ENCODE measurements around the gene FTMT.
"Not testable (repeated sequence)": the region's sequence is repeated elsewhere in the genome, so short reads cannot be mapped to it uniquely, and the experiment has no call there.

The FTMT gene

GRCh38 chr5:121851643-121852574 lies at the start of gene FTMT:
Gene FTMT (plus strand): TSS chr5:121851882. CDS start chr5:121851964, 82 bp downstream.
- DNase-seq, result no peak

- DNase-seq, result not testable (repeated sequence)
These were observed 46.4 kb upstream of the FTMT start for GRCh38 chr5:121805251-121805650.

- DNase-seq, result no peak
These were observed 45.8 kb upstream of the FTMT start for GRCh38 chr5:121805911-121806310.

- no peak for DNase-seq
These were observed 35.5 kb upstream of the FTMT start for GRCh38 chr5:121816164-121816563.

- no peak for DNase-seq
These were observed 31.9 kb upstream of the FTMT start for GRCh38 chr5:121819682-121820261.

- DNase-seq, result no peak
These were observed 18.1 kb upstream of the FTMT start for GRCh38 chr5:121833617-121834016.

GRCh38 chr5:121834021-121834420 lies 17.7 kb upstream of the FTMT start:
- no peak for DNase-seq

- no peak for DNase-seq
These were observed 9.8 kb upstream of the FTMT start for GRCh38 chr5:121841892-121842291.

- DNase-seq, result no peak
These were observed 1.4 kb upstream of the FTMT start for GRCh38 chr5:121850272-121850671.

GRCh38 chr5:121853850-121854249 lies 2.2 kb downstream of the FTMT start:
- no peak for DNase-seq

- DNase-seq, result peak; percentile 3
These were observed 11.1 kb downstream of the FTMT start for GRCh38 chr5:121862801-121863200.

- no peak for DNase-seq
These were observed 12.1 kb downstream of the FTMT start for GRCh38 chr5:121863753-121864285.

- no peak for DNase-seq
These were observed 15.7 kb downstream of the FTMT start for GRCh38 chr5:121867403-121867802.

- no peak for DNase-seq
These were observed 18.8 kb downstream of the FTMT start for GRCh38 chr5:121870489-121870888.

- DNase-seq, result no peak
These were observed 21.2 kb downstream of the FTMT start for GRCh38 chr5:121872856-121873255.

- no peak for DNase-seq
These were observed 21.7 kb downstream of the FTMT start for GRCh38 chr5:121873409-121873808.

- DNase-seq, result no peak
These were observed 33.9 kb downstream of the FTMT start for GRCh38 chr5:121885630-121886029.

- DNase-seq, result no peak
These were observed 36.0 kb downstream of the FTMT start for GRCh38 chr5:121887727-121888126.

GRCh38 chr5:121890297-121890858 lies 38.7 kb downstream of the FTMT start:
- no peak for DNase-seq

- DNase-seq, result no peak
These were observed 45.7 kb downstream of the FTMT start for GRCh38 chr5:121897341-121897740.

- no peak for DNase-seq
These were observed 47.7 kb downstream of the FTMT start for GRCh38 chr5:121899346-121899745.

Data from retina (tissue), 1 donor.